Fibroblast of the aortic adventitia (primary cell): ENCODE results near the gene SUGP2. TPM values are rescaled to one million over a fixed set of nuclear protein-coding genes. Genes with fewer than 3 reads are reported as not detected.
"Not testable (repeated sequence)": the region's sequence is repeated elsewhere in the genome, so short reads cannot be mapped to it uniquely, and the experiment has no call there.

Source experiments
- DNase-seq: peaks from one replicate; pipeline ENCODE4 v3.0.0-alpha.2; 2010; ENCODE audit warnings: low read depth
- H3K4me3 ChIP-seq: 2 replicates; pipeline ENCODE4 v1.5.1; 2011; ENCODE audit warnings: low read depth, mild to moderate bottlenecking, control low read depth, low read length, moderate library complexity
- CTCF ChIP-seq: IDR thresholded peaks from 2 replicates; pipeline ENCODE4 v1.5.1; 2011; ENCODE audit warnings: mild to moderate bottlenecking, low read length, control low read depth, inconsistent platforms; ENCODE audit not compliant: insufficient read depth
- total RNA-seq: library from RNA; depleted of rRNA; stranded (reverse); fragments of >200 nt; gene quantifications from 2 replicates; pipeline ENCODE4 v1.2.3, GENCODE V29; 2012; ENCODE audit warnings: low replicate concordance

Gene SUGP2
- total RNA-seq, 1 donor, result 35.3 TPM

DNA sequence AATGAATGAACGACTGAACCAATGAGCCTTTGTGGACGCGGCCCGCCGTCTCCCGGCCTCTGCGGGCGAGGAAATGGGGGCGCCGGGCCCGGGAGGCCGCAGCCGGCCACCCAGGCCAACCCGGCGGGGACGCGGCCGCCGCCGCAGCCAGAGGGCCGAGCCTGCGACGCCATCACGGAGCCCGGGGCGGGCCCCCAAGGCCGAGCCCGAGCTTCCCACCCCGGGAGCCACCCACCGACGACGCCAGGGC, 216 bp downstream of the SUGP2 start:
- TF ChIP-seq CTCF, result no peak
- peak overlapping the region; percentile 92 for H3K4me3 ChIP-seq
- DNase-seq, result no peak

- H3K4me3 ChIP-seq, result peak overlapping the region; percentile 92
- no peak for TF ChIP-seq CTCF
- peak; percentile 93 for DNase-seq
Observed at GRCh38 chr19:19032420-19033175, 719 bp downstream of the SUGP2 start.

DNA sequence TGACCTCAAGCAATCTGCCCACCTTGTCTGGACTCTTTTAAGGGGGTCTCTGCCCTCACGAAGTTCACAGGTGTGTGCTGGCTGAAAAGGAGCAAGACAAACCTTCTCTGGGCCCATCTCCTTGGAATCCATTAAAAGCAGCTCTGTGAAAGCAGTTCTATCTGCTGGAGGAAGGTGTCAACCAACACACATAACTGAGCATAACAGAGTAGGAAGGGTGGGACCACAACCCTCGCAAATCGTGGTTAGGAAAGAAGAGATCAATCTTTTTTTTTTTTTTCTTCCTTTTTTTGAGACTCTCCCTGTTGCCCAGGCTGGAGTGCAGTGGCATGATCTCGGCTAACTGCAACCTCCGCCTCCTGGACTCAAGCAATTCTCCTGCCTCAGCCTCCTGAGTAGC, 1.4 kb downstream of the SUGP2 start:
- no peak for DNase-seq
- peak overlapping the region; percentile 92 for H3K4me3 ChIP-seq
- no peak for TF ChIP-seq CTCF

DNA sequence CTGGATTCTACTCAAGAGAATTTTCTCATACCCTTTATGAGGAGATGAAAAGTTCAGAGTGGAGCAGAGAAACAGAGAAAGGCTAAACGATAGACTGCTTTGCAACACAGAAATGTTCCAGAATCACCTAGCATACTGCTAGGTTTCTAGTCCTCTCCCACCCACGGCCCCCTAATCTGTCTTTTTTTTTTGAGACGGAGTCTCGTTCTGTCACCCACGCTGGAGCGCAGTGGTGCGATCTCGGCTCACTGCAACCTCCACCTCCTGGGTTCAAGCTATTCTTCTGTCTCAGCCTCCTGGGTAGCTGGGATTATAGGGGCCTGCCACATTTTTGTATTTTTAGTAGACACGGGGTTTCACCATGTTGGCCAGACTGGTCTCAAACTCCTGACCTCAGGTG, 4.8 kb downstream of the SUGP2 start:
- no peak for TF ChIP-seq CTCF
- H3K4me3 ChIP-seq, result no peak overlapping the region
- no peak for DNase-seq

DNA sequence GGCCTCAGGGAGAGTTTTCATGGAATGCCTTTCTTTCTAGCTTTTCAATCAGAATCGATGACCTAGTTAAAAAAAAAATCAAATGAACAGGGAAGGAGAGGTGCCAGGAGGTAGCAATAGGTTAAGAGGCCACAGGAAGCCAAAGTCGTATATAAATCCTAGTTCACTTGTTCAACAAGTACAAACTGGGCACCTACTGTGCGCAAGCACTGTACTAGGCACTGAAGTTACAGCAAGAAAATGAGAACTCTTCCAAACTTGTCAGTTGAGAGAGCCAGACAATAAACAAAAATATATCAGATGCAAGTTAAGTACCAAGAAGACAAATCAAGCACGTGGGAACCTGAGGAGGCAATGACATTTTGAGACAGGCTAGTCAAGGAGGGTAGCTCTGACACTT, 6.1 kb downstream of the SUGP2 start:
- no peak for DNase-seq
- no peak for TF ChIP-seq CTCF
- no peak overlapping the region for H3K4me3 ChIP-seq

- peak; percentile 22 for DNase-seq
- H3K4me3 ChIP-seq, result no peak overlapping the region
- peak; percentile 33 for TF ChIP-seq CTCF
Observed at GRCh38 chr19:19026299-19026971, 6.9 kb downstream of the SUGP2 start.

DNA sequence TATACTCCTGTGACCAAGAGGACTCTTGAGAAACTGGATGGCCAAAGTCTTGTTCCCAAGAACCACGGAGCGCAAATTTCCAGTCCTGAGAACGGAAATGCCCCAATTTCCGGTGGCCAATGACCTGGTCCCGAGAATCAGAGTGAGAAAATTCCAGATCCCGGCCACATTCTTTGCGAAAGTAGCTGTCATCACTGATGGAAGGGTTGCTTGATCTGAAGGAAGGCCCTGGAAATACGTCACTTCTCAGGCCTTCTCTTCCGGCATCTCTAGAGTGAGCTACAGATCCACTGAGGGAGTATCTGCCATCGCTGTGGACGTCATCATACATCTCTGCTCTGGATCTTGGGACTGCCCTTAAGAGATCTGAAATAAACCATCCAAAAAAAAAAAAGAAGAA, 7.5 kb downstream of the SUGP2 start:
- H3K4me3 ChIP-seq, result no peak overlapping the region
- DNase-seq, result no peak
- TF ChIP-seq CTCF, result no peak

DNA sequence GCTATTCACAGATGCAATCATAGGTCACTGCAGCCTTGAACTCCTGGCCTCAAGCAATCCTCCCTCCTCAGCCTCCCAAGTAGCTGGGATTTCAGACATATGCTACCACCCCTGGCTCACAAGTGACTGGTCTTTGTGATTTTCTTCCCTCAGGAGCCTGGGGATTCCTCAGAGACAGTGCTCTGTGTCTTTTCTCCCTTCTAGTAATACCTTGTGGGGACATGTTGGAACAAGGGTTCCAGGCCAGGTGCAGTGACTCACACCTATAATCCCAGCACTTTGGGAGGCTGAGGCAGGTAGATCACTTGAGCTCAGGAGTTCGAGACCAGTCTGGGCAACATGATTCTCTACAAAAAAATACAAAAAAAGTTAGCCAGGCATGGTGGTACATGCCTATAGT, 9.9 kb downstream of the SUGP2 start:
- not testable (repeated sequence) for H3K4me3 ChIP-seq, DNase-seq
